GM19372 (cell line): ENCODE results near the gene FAM78B.

ENCODE experiments used
- ATAC-seq: cut with Tn5 transposase; IDR thresholded peaks from one replicate; pipeline ENCODE4 v1.9.1; 2021; ENCODE audit warnings: mild to moderate bottlenecking, low read depth, moderate library complexity; ENCODE audit not compliant: unreplicated experiment

The FAM78B gene

DNA sequence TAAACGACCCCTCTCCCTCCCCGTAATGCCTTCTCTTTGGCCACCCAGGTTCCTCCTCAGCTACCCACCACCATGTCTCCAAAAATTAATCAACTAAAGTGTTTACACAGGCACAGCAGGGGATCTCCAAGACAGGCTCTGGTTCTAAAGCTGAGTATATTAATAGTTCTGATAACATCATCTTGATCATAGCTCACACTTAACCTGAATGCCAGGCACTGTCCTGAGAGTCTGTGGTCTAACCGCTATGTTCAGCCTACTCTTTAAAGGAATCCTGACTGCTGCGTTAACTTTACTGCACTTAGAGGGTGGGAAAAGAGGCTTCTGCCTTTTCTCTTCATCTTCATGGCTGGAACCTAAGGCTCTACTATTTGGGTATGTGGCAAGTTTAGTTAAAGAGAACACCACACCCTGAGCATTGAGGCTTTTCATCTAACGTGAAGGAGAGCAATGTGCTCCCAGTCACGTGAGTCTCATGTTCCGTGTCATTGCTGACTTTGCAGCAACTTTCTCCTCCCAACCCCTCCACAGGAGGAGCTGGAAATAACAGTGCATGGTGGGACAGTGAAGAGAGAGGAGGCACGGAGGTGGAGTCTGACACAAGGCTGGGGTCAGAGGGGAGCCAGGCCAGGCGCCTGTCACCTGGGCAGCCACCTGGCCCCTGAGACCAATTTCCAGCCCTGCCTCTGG lies 86.4 kb downstream of the FAM78B start:
- no peak for ATAC-seq

DNA sequence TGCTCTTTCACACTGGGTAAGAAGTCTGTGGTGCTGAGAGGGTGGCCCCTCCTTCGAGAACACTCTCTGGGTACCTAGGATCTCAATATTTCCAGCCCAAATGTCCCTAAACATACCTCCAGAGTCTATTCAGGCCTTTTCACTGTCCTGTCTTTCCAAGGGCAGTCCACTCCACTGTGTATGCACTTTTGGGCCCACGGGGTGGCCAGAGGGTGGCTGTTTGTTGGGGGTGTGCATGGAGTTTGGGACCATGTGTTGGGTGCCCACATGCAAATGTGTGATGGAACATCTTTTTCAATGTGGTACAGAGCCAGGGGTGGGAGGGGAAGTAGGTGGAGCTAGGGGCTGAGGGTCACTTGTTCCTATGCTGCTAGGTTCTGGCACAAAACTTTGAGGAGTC lies 87.5 kb downstream of the FAM78B start:
- ATAC-seq = no peak

DNA sequence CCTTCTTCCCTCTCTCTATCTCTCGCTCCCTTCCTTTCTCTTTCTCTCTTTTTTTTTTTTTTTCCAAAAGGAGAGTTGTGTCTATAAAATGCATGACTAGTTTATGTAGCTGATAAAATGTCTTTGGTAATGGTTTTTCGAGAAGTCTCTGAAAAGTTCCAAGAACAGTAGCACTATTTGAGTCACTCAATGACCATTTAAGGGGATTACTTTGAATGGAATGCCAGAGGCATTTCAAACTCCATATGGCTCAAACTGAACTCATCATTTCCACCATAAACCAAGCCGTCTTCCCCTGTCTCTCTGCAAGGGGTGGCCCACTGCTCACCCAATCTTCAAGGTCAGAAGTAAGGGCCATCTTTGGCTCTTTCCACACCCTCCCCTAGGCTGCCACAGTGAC lies 93.3 kb downstream of the FAM78B start:
- no peak for ATAC-seq

DNA sequence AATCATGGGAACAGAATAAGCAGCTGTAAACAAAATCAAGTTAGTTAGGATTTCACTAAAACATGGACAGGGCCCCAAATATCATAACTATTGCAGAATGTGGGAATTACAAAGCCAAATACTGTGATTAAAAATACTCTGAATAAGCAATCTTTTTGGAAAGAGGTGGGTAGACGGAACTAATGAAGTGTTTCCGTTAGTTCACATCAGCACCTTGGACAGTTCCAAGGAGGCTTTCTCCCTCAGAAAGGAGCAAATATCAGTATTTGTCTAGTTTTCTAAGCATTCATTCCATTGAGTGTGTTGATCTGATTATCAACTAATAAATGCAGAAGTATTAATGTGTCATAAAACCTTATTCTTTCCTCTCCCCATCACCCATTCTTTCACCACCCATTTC lies 97.4 kb downstream of the FAM78B start:
- no peak for ATAC-seq

DNA sequence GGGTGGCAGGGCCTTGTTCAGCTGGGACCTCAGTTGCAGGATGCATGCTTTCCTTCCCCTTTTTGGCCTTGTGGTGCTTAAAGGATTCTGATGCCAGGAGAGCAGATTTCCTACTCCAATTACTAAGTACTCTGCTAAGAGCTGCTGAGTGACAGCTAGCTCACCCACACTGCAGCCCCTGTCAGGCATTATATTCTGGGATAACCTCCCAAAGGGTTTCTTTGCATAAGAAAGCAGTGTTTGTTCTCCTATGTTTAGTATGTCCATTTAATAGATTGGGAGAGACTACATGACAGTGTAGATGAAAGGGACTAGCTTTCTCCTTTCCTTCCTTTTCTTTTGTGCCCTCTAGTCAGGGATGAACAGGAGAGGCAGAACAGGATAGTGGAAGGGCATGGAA lies 100.7 kb downstream of the FAM78B start:
- ATAC-seq = no peak

DNA sequence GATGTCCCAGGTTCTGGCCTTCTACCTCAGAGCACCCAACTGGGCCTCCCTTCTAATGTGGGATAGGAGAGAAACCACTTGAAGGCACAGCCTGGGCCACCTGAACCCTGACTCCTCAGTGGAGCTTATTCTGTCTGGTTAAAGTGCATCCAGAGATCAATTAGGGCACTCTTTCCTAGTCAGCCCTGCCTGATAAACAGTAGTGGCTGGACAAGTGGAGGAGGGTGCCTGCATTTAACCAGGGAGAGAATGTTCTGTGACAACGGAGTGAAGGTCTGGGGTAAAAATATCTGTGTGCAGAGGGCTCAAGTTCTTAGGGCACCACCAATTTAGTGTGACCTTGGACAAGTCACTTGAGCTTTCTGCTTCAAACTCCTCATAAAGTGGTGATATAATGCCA lies 101.8 kb downstream of the FAM78B start:
- ATAC-seq = no peak

DNA sequence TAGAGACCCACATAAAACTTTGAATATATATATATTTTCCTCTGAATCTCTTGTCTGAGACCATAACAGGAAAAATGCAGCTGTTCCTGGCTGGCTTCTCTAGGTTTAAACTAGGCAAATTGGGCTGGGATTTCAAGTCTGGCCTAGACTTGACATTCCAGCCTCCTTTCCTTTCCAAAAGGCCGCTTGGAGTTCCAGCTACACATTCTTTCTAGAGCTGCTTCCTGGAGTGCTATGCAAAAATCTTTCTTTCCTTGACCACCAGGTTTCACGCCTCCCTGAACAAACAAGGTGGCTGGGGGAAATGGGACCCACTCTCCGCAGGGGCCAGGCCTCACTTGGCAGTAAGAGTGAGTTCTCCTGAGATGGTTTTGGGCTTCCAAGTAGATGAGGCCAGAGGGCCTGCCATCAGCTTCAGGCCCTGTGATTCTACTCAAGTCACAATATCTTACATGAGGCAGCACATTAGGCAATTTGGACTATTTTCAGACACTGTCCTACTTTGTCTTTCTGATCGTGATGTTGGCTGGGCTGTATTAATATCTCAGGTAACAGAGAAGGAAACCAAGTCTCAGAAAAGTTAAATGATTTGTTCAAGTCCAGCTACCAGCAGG lies 102.4 kb downstream of the FAM78B start:
- ATAC-seq = no peak

DNA sequence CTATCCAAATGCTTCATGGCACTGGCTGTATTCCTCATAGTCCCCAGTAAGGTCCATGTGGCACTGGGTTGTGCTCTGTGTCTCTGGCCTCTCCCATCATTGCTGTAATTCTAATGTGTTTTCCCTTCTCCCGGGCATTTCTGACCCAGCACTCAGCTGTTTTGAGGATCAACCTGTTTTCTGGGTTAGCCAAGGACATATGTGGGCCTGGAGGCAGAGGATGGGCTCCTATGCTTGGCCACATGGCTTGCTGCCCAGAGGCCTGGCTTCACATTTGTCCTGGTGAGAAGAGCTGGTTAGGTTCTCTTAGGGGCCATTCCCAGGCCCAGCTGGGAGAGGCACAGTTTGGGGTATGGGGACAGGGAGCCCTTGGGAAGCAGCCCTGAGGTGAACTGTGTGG lies 103.1 kb downstream of the FAM78B start:
- ATAC-seq = no peak

DNA sequence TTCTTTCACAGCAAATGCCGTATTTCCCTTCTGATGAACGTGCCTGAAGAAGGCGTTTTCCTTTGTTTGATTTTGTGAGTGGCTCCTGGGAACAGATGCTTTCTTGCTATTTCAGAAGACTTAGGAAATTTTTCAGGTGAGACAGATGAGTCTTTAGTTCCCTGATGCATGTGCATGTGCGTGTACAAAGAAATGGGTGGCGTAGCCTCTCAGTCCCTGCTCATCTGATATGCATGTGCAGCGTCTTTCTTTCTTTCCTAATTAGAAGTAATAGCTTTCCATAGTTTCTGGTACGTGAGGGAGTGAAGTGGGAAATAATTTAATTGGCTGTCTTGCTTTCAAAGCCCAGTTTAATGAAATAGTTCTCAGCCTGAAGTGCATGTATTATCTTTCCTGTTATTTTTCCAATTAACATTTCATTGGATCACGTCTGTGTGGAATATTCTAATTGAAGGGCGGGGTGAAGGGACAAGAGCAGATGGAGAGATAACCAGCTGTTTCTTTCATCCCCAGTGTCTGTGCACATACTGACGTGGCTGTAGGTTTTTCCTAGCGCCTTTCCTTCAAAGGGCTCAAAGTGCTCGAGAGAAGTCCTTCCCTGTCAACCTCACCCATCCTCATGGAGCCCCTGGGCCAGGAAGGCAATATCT lies 104.3 kb downstream of the FAM78B start:
- ATAC-seq = no peak

DNA sequence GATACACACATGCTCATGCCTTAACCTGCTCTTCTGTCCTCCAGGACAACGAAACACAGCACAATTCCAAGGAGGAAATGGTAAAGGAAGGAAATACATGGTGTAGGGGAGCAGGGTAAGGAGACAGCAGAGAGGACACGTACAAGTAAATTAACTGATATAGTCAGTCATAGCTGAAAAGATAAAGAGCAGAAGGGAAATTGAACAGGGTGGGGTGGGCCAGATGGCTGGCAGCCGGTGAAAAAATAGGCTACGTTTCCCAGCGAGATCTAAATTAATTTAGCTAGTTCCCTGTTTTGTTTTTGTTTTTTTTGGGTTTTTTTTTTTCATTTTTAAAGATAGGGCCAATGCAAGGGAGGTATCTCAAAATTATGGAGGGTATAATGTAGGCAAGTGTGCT lies 109.2 kb downstream of the FAM78B start:
- no peak for ATAC-seq

DNA sequence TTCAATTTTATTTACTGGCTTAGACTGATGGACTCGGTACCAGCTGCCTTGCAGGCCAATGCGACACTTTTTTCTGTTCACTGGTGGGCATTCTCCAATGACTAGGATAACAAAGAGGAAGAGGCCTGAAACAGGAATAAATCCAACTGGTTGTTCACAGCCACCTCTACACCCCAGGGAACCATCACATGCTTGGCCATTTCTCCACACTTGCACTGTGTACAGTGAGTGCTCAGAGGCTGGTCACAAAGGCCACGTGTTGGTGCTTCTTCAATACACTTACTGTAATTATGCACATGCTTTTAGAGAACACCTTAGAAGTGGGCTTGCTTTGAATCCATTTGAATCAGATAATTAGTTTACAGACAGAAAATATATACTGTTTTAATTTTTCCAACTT lies 113.4 kb downstream of the FAM78B start:
- ATAC-seq = no peak

DNA sequence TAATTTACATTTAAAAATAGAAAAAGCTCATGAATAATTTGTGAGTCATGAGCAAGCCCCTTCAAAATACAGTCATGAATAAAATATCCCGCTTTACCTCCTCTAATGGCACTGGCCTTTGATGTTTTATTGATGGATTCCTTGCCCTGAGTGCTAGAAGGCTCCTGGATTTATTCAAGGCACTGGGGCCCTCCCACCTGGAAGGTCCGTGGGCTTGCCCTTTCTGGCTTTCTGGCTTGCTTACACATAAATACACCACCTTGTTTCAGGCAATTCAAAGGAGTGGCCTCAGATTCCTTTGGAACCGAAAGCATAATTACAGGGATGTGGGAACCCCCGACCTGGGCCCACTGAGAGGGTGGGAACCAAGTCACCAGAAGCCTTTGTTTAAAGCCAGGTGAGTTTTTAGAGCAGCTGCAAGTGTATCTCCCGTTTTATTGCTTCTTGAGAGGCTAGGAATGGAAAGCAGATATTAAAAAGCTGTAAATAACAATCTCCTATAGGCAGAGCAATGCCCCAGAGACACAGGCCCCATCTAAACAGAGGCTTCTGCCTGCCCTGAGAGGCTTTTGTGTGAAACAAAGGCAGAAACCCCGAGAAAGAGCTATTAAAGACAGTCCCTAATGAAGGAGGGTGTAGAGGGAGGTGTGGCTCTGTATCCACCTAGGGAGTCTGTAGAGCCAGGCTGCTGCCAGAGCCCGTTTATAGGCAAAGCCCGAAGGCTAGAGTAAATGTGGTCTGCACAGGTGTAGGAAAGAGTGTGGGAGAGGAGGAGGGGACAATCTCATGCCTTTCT lies 126.4 kb downstream of the FAM78B start:
- ATAC-seq = no peak

DNA sequence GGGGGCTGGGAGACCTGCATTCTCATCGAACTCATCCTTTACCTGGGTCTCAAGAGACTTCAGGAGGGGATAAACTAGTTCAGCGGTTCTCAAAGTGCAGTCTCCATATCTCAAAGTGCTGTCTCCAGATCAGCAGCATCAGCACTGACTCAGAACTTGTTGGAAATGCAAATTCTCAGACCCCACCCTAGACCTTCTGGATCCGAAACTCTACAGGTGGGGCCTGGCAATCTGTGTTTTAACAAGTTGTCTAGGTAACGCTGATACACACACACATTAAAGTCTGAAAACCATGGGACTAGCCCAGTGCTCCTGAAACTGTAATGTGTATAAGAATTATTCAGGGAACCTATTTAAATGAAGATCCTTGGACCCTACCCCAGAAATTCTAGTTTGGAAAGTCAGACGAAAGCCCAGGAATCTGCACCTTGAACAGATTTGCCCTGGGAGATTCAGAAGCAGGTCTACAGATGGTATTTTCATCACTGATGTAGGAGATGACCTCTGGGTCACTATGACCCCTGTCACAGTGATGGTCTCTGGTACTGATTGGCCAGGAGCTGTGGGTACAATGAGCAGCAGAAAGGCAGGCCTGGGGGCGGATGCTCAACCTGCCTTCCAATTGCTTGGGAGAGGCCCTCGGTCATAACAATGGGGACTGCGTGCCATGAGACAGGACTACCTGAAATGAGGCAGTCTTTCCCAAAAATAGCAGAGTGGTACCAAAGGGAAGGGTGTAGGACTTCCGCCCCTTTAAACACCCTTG lies 127.2 kb downstream of the FAM78B start:
- ATAC-seq = no peak

DNA sequence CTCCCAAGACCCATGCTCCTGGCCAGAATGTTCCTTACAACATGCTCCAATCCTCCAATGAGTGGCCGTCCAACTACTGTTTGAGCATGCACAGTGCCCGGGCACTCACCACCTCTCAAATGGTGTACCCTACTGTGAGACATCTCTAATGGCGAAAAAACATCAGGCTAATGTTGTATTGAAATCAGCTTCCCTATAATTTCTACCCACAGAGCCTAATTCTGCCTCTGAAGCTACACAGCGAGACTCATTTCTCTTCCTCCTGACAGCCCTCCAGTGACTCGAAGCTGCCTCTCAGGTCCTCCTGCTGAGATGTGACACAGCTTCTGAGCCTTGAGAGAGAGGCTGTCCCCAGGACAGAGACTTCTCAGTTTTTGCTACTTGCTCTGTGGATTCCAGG lies 130.7 kb downstream of the FAM78B start:
- no peak for ATAC-seq

DNA sequence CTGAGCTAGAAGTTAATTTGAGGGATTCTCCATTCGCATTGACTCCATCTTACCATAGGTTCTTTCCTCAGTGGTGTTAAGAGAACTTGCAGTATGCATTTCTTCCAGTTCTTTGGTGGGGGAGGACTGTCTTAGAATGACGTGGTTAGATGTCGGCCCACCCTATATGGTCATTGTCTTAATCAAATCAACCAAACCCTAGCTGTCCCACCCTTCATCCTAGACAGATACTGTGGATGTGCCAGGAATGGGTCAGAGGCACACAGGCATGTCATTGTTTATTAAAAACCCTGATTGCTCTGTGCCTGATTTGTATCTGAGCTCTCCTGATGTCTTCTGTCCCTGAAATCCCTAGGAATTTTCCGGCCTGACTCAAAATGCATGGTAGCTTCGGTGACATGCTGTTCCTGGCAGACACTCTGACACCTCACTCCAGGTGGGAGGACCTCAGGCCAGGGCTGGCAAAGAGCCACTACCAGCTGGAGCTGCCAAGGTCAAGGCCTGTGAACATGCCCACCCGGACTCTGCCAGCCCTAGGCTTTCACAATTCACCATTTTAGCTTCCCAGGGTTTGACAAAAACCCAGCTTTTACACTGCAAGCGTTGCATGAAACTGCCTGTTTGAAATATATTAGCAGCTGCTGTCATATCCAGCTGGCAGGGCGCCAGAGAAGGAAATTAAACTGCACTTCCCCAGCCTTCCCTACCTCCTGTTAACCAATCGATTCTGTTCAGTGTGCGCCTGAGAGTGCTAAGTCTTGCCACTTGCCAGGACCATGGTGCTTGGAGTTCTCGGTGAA lies 134.0 kb downstream of the FAM78B start:
- ATAC-seq = no peak

DNA sequence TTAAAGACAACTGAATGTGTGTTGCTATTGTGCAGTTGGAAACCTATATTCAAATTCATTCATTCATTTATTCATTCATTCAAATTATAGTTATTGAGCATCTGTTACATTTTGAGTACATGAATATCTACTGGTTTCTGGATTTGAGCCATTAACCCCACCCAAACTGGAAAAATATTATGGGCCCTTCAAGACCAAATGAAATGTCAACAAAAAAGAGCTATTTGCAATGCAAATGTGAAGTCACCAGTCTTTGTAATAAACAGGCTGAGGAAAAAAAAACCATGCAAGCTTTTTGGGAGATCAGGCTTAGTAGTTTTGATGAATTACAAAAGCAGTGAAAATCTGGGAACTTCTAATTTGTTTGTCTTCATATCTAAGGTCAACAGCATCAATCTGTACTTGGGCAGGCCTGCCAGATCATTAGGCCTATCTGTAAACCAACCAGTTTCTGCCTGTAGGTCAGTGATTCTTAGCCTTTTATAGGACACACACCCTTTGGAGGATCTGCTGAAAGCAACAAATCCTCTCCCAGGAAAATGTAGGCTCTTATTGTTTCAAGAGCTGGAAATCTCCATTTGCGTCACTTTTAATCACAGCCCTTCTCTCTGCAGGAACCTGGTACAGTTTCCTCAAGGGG lies 134.7 kb downstream of the FAM78B start:
- ATAC-seq = no peak

DNA sequence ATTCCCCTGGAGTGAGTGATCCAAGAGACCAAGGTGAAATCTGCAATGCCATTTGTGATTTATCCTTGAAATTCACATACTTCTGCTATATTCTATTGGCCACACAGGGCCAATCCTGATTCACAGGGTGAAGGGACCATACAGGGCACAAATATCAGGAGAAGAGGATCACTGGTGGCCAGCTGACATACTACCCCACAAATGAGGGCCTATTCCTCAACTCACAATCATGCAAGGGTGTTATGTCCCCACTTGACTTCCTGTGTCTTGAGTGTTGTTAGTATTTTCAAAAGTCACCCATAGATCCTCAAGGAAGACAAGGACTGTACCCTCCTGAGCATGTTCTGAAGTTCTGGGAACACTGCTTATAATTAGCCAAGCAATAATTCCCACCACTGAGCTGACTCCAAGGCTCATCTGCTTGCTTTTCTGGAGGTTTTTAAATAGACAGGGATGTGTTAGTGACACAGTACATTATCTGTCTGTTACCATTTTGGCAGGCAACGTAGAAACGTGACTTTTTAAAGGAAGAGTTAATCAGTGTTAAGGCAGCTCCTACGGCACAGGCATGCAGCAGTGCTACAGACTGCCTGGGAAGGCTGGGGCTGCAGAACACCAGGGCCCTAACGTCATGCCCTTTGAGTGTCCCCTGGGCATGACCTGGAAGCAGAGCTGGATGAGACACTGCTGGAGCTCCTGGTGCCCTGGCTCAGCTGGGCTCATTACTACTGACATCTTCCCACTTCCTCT lies 137.4 kb downstream of the FAM78B start:
- no peak for ATAC-seq

DNA sequence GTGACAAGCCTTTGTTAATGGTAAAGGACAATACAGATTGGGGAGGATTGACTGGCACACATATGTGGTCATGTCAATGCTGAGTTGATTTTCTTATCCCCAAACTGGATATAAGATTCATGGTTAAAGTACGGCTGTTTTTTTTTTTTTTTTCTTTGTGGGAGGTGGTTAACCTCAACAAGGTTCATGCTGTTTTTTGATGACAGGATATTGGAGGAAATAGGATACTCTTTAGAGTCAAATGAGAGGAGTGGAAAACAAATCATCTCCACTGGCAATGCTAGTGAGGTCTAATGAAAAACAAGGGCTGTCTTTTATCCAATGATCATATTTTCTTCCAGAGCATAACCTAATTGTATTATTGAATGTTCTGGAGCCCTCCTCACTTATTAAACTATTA lies 140.2 kb downstream of the FAM78B start:
- no peak for ATAC-seq

DNA sequence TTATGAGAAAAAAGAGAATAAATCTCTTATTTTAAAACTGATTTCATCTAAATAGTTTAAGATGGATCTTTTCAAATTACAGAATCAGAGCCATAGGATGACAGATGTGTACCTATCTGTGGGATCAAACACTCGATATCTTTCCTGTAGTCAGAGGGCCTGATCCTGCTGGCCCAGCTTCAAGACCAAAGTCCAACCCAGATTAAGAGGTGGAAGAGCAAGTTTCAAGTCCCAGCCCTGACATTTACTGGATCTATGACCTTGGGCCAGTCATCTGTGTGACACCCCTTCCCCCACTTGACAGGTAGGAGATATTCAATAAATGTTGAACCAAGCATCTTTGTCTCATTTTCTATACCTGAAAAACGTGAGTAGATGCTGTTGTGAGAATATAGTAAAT lies 140.7 kb downstream of the FAM78B start:
- ATAC-seq = no peak
